ENCODE data around the gene IL18BP. TPM values are rescaled to one million over a fixed set of nuclear protein-coding genes. Genes with fewer than 3 reads are reported as not detected.

The IL18BP gene
- total and polyA plus RNA-seq, 10 of the 15 experiments (the other 5 are each of a cell fraction or from before 2014, with no cell fraction given): 2.6 to 18.1 (median 10.7) TPM

- no peak for TF ChIP-seq IRF3 (IDR thresholded peaks at IDR 0.05)
- TF ChIP-seq IRF4 (IDR thresholded peaks at IDR 0.05; ENCODE audit: low read depth, low read length): no peak
- no peak for TF ChIP-seq EGR1 (IDR thresholded peaks at IDR 0.05; ENCODE audit: borderline replicate concordance in 1 of 2, low read depth in 2 of 2, low read length in 2 of 2)
- TF ChIP-seq NKRF (conservative IDR thresholded peaks at IDR 0.05): 0 out of 2 replicates have a peak, but pooled peaks have one; percentile 41
- TF ChIP-seq RB1 (IDR thresholded peaks at IDR 0.05; ENCODE audit: borderline replicate concordance): no peak
- no peak for TF ChIP-seq SMC3 (IDR thresholded peaks at IDR 0.05; ENCODE audit: borderline replicate concordance, low read length)
- no peak for TF ChIP-seq CBX5 (IDR thresholded peaks at IDR 0.05; ENCODE audit: low read depth)
- TF ChIP-seq YY1 (IDR thresholded peaks at IDR 0.05; ENCODE audit: low read depth, low read length): peak; percentile 29; the same call in 1 of the 2 replicates
- no peak for TF ChIP-seq ZNF274 (IDR thresholded peaks at IDR 0.05; ENCODE audit: insufficient read depth, insufficient read length)
- no peak for TF ChIP-seq PAX5 (IDR thresholded peaks at IDR 0.05; ENCODE audit: borderline replicate concordance, low read depth, low read length)
- TF ChIP-seq RAD21 (IDR thresholded peaks at IDR 0.05; ENCODE audit: insufficient read depth, low read depth, low read length): no peak
- TF ChIP-seq PBX3 (IDR thresholded peaks at IDR 0.05; ENCODE audit: insufficient replicate concordance, low read depth, low read length): no peak
- TF ChIP-seq POLR2AphosphoS2 (IDR thresholded peaks at IDR 0.05; ENCODE audit: low read depth, low read length): 0 out of 2 replicates have a peak, but pooled peaks have one; percentile 29
- no peak for TF ChIP-seq BCL11A (IDR thresholded peaks at IDR 0.05; ENCODE audit: low read depth, low read length)
- TF ChIP-seq HDAC2 (IDR thresholded peaks at IDR 0.05): no peak
- no peak for TF ChIP-seq USF2 (IDR thresholded peaks at IDR 0.05; ENCODE audit: borderline replicate concordance, low read depth, low read length)
- no peak for TF ChIP-seq SIN3A (IDR thresholded peaks at IDR 0.05; ENCODE audit: low read depth, low read length)
- no peak for TF ChIP-seq USF1 (IDR thresholded peaks at IDR 0.05; ENCODE audit: borderline replicate concordance, extremely low read length, insufficient read depth, low read depth, low read length)
- no peak for TF ChIP-seq ZBTB11 (CRISPR knock-in tag; IDR thresholded peaks at IDR 0.05)
Observed at GRCh38 chr11:72040491-72041363, 42.0 kb downstream of the IL18BP start (continued).

Measured in GM12878 (cell line).